ENCODE measurements around the gene STX1A.

DNA sequence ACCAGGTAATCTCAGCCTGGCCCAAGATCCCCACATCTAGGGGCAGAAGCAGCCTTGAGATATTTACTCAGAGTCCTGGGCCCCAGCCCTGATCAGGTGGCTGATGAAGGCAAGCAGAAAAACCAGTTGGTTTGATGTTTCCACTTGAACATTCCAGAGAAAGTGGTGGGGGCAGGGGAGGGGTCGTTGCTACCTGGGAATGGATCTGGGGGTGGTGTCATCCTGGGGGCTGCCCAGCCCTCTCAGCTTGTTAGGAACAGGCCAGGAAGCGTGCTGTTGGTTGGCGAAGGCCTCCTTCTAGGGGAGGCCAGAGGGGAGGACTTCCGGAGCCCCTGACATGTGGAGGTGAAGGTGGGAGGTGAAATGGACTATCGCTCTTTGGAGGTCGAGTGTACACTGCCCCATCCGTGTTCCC, 22.9 kb upstream of the STX1A start:
- no peak for TF ChIP-seq RARB (CRISPR knock-in tag; IDR thresholded peaks at IDR 0.05)
- TF ChIP-seq ISL1 (CRISPR knock-in tag; IDR thresholded peaks at IDR 0.05) = no peak
- no peak for TF ChIP-seq CREB5 (CRISPR knock-in tag; IDR thresholded peaks at IDR 0.05; ENCODE audit: low read depth)
- no peak for TF ChIP-seq OSR1 (CRISPR knock-in tag; IDR thresholded peaks at IDR 0.05)
- TF ChIP-seq PPARA (CRISPR knock-in tag; IDR thresholded peaks at IDR 0.05; ENCODE audit: borderline replicate concordance) = no peak
- no peak for TF ChIP-seq ZFP3 (CRISPR knock-in tag; IDR thresholded peaks at IDR 0.05)
- no peak for TF ChIP-seq CSDC2 (CRISPR knock-in tag; IDR thresholded peaks at IDR 0.05)
- TF ChIP-seq GLIS3 (CRISPR knock-in tag; IDR thresholded peaks at IDR 0.05) = no peak
- no peak for TF ChIP-seq PATZ1 (CRISPR knock-in tag; IDR thresholded peaks at IDR 0.05; ENCODE audit: borderline replicate concordance)
- no peak for TF ChIP-seq ZC3H10 (CRISPR knock-in tag; IDR thresholded peaks at IDR 0.05)
- TF ChIP-seq TCF4 (CRISPR knock-in tag; IDR thresholded peaks at IDR 0.05; ENCODE audit: borderline replicate concordance) = no peak
- no peak for TF ChIP-seq CSRNP3 (CRISPR knock-in tag; IDR thresholded peaks at IDR 0.05)
- TF ChIP-seq ARNTL (CRISPR knock-in tag; IDR thresholded peaks at IDR 0.05; ENCODE audit: borderline replicate concordance, low read depth) = no peak

Measured in SK-N-SH treated with all-trans-retinoic acid at 6 μM for 48 hours (cell line).